Neural cell (in vitro differentiated cells): Measurements from ENCODE around the gene CLDN18. TPM values are rescaled to one million over a fixed set of nuclear protein-coding genes. Genes with fewer than 3 reads are reported as not detected.

ENCODE experiments used
- H2AFZ ChIP-seq: fragments of 200-600, 300-800 bp; sonication (generic), shearing (Covaris generic); 2 replicates; pipeline ENCODE4 v1.6.0; 2014; ENCODE audit warnings: low read depth, mild to moderate bottlenecking, antibody characterized with exemption, low read length, moderate library complexity
- H3F3A ChIP-seq: fragments of 200-600 bp; shearing (Covaris generic); 2 replicates; pipeline ENCODE4 v1.6.1; 2016; ENCODE audit warnings: mild to moderate bottlenecking, moderate library complexity, mixed read lengths, antibody characterized with exemption, low read length; ENCODE audit not compliant: insufficient read depth, poor library complexity, severe bottlenecking
- H3K27ac ChIP-seq: fragments of 200-600, 300-800 bp; sonication (generic), shearing (Covaris generic); 2 replicates; pipeline ENCODE4 v1.5.1; 2014; ENCODE audit warnings: mild to moderate bottlenecking, low read length, moderate library complexity
- H3K27me3 ChIP-seq: fragments of 300-800, 200-600 bp; sonication (generic), shearing (Covaris generic); 2 replicates; pipeline ENCODE4 v1.6.0; 2014; ENCODE audit warnings: mild to moderate bottlenecking, low read depth, low read length, moderate library complexity; ENCODE audit not compliant: insufficient read depth
- H3K36me3 ChIP-seq: fragments of 300-800, 200-600 bp; sonication (generic), shearing (Covaris generic); 2 replicates; pipeline ENCODE4 v1.5.1; 2014; ENCODE audit warnings: mild to moderate bottlenecking, antibody characterized with exemption, low read length, moderate library complexity; ENCODE audit not compliant: insufficient read depth
- H3K4me2 ChIP-seq: fragments of 300-800, 200-600 bp; sonication (generic), shearing (Covaris generic); 2 replicates; pipeline ENCODE4 v1.6.0; 2014; ENCODE audit warnings: mild to moderate bottlenecking, low read length
- H3K4me3 ChIP-seq: fragments of 300-800, 200-600 bp; sonication (generic), shearing (Covaris generic); 2 replicates; pipeline ENCODE4 v1.5.1; 2014; ENCODE audit warnings: mild to moderate bottlenecking, low read length, moderate library complexity
- H3K79me2 ChIP-seq: fragments of 200-600 bp; shearing (Covaris generic); replicated peaks from 2 replicates; pipeline ENCODE4 v1.6.0; 2014; ENCODE audit warnings: mild to moderate bottlenecking, low read length, moderate library complexity; ENCODE audit not compliant: insufficient read depth
- H3K9ac ChIP-seq: fragments of 300-800, 200-600 bp; sonication (generic), shearing (Covaris generic); 2 replicates; pipeline ENCODE4 v1.6.1; 2016; ENCODE audit warnings: mild to moderate bottlenecking, low read length, mixed read lengths
- H3K9me2 ChIP-seq: fragments of 200-600 bp; shearing (Covaris generic); 2 replicates; pipeline ENCODE4 v1.6.1; 2016; ENCODE audit warnings: mild to moderate bottlenecking, low read length, mixed read lengths; ENCODE audit not compliant: insufficient read depth
- H3K9me3 ChIP-seq: fragments of 200-600, 300-800 bp; sonication (generic), shearing (Covaris generic); 2 replicates; pipeline ENCODE4 v1.6.1; 2016; ENCODE audit warnings: mild to moderate bottlenecking, mixed run types, low read length, moderate library complexity, mixed read lengths
- H4K20me1 ChIP-seq: fragments of 200-600 bp; shearing (Covaris generic); 2 replicates; pipeline ENCODE4 v1.6.1; 2016; ENCODE audit warnings: mild to moderate bottlenecking, mixed run types; ENCODE audit not compliant: insufficient read depth
- CTCF ChIP-seq: fragments of 450-650 bp; IDR thresholded peaks from 2 replicates; pipeline ENCODE4 v1.5.1; 2014; ENCODE audit warnings: antibody characterized with exemption, mild to moderate bottlenecking, moderate library complexity; ENCODE audit not compliant: poor library complexity, severe bottlenecking
- EP300 ChIP-seq: fragments of 450-650 bp; conservative IDR thresholded peaks from 2 replicates; pipeline ENCODE4 v1.6.1; 2014; ENCODE audit warnings: antibody characterized with exemption, mild to moderate bottlenecking, moderate library complexity; ENCODE audit not compliant: poor library complexity, severe bottlenecking
- EZH2 ChIP-seq: fragments of 200-600, 300-800 bp; shearing (Covaris generic), sonication (generic); IDR thresholded peaks from 2 replicates; pipeline ENCODE4 v1.6.1; 2014; ENCODE audit warnings: antibody characterized with exemption, low read length, borderline replicate concordance, mild to moderate bottlenecking; ENCODE audit not compliant: insufficient read depth, poor library complexity, severe bottlenecking
- MXI1 ChIP-seq: fragments of 450-650 bp; conservative IDR thresholded peaks from 2 replicates; pipeline ENCODE4 v1.6.1; 2014; ENCODE audit warnings: antibody characterized with exemption, mild to moderate bottlenecking; ENCODE audit not compliant: poor library complexity, severe bottlenecking
- POLR2AphosphoS5 ChIP-seq: IDR thresholded peaks from 2 replicates; pipeline ENCODE4 v1.6.1; 2012
- RAD21 ChIP-seq: fragments of 450-650 bp; conservative IDR thresholded peaks from 2 replicates; pipeline ENCODE4 v1.6.1; 2014; ENCODE audit warnings: antibody characterized with exemption, mild to moderate bottlenecking, moderate library complexity
- REST ChIP-seq: IDR thresholded peaks from 2 replicates; pipeline ENCODE4 v1.6.1; 2012; ENCODE audit warnings: borderline replicate concordance
- SMC3 ChIP-seq: fragments of 450-650 bp; conservative IDR thresholded peaks from 2 replicates; pipeline ENCODE4 v1.6.1; 2014; ENCODE audit warnings: antibody characterized with exemption, mild to moderate bottlenecking, moderate library complexity; ENCODE audit not compliant: poor library complexity
- TAF1 ChIP-seq: IDR thresholded peaks from 2 replicates; pipeline ENCODE4 v1.6.1; 2012; ENCODE audit warnings: low read depth
- polyA plus RNA-seq: library from polyadenylated mRNA; depleted of rRNA; stranded (reverse); fragments of >200 nt; gene quantifications from 2 replicates; pipeline ENCODE4 v1.2.3, GENCODE V29; 2014

The CLDN18 gene
- polyA plus RNA-seq, 1 donor from 2014 or later: not detected

- Histone ChIP-seq H3K27ac (no peak overlapping the region), H3K79me2 (no peaks in the 10 kb centered on the region), H2AFZ (no peak overlapping the region), H4K20me1 (no peaks in the 10 kb centered on the region), H3K9ac (no peak overlapping the region), H3K9me2 (no peaks in the 10 kb centered on the region), H3K9me3 (no peaks in the 10 kb centered on the region), H3K4me3 (no peak overlapping the region), H3K36me3 (no peaks in the 10 kb centered on the region), H3F3A (no peaks in the 10 kb centered on the region), H3K4me2 (no peak overlapping the region), H3K27me3 (no peaks in the 10 kb centered on the region)
- TF ChIP-seq POLR2AphosphoS5: no peak
- no peak for TF ChIP-seq EZH2
- no peak for TF ChIP-seq TAF1
- no peak for TF ChIP-seq MXI1
- TF ChIP-seq EP300: no peak
- no peak for TF ChIP-seq REST
- no peak for TF ChIP-seq CTCF
- TF ChIP-seq RAD21: no peak
- no peak for TF ChIP-seq SMC3
These were observed 25.0 kb downstream of the CLDN18 start for GRCh38 chr3:138034918-138035317.

GRCh38 chr3:138036572-138036971 lies 26.6 kb downstream of the CLDN18 start:
- no peak for TF ChIP-seq POLR2AphosphoS5
- TF ChIP-seq RAD21: no peak
- no peak for TF ChIP-seq CTCF
- H4K20me1 ChIP-seq: no peaks in the 10 kb centered on the region
- no peaks in the 10 kb centered on the region for H3K9me3 ChIP-seq
- H3F3A ChIP-seq: no peaks in the 10 kb centered on the region
- no peaks in the 10 kb centered on the region for H3K9me2 ChIP-seq
- no peak overlapping the region for H3K9ac ChIP-seq
- H3K79me2 ChIP-seq: no peaks in the 10 kb centered on the region
- no peak overlapping the region for H3K4me3 ChIP-seq
- no peaks in the 10 kb centered on the region for H3K27me3 ChIP-seq
- H3K27ac ChIP-seq: no peak overlapping the region
- no peak overlapping the region for H3K4me2 ChIP-seq
- H3K36me3 ChIP-seq: no peaks in the 10 kb centered on the region
- H2AFZ ChIP-seq: no peak overlapping the region
